KMS-11 (cell line): ENCODE measurements around the gene NSUN2.

ENCODE experiments used
- H2AFZ ChIP-seq: fragments of 200-600 bp; sonication (generic); 2 replicates; pipeline ENCODE4 v1.6.1; 2016; ENCODE audit warnings: antibody characterized with exemption, mixed run types, low read depth
- H3K27ac ChIP-seq: fragments of 200-600 bp; sonication (generic); 2 replicates; pipeline ENCODE4 v1.6.1; 2016; ENCODE audit warnings: mild to moderate bottlenecking, mixed run types
- H3K27me3 ChIP-seq: fragments of 200-600 bp; sonication (generic); 2 replicates; pipeline ENCODE4 v1.6.1; 2017; ENCODE audit warnings: mild to moderate bottlenecking, low read depth, mixed run types, moderate library complexity; ENCODE audit not compliant: insufficient read depth
- H3K36me3 ChIP-seq: fragments of 200-600 bp; sonication (generic); 2 replicates; pipeline ENCODE4 v1.6.1; 2017; ENCODE audit warnings: mild to moderate bottlenecking, mixed run types; ENCODE audit not compliant: insufficient read depth
- H3K4me1 ChIP-seq: fragments of 200-600 bp; sonication (generic); 2 replicates; pipeline ENCODE4 v1.6.1; 2016; ENCODE audit warnings: mild to moderate bottlenecking, low read depth, mixed run types; ENCODE audit not compliant: poor library complexity, severe bottlenecking
- H3K4me2 ChIP-seq: fragments of 200-600 bp; sonication (generic); 2 replicates; pipeline ENCODE4 v1.7.0; 2016; ENCODE audit warnings: mild to moderate bottlenecking, mixed run types
- H3K4me3 ChIP-seq: fragments of 200-600 bp; sonication (generic); IDR thresholded peaks from 2 replicates; pipeline ENCODE4 v1.6.1; 2017; ENCODE audit warnings: low read depth, low read length, mixed read lengths; ENCODE audit not compliant: insufficient read depth
- H3K79me2 ChIP-seq: fragments of 200-600 bp; sonication (generic); 2 replicates; pipeline ENCODE4 v1.6.1; 2016; ENCODE audit warnings: low read depth, mixed run types; ENCODE audit not compliant: insufficient read depth
- H3K9ac ChIP-seq: fragments of 200-600 bp; sonication (generic); 2 replicates; pipeline ENCODE4 v1.6.1; 2016; ENCODE audit warnings: mild to moderate bottlenecking, mixed run types
- H4K20me1 ChIP-seq: fragments of 200-600 bp; sonication (generic); 2 replicates; pipeline ENCODE4 v1.6.1; 2016; ENCODE audit warnings: mild to moderate bottlenecking, mixed run types; ENCODE audit not compliant: insufficient read depth
- CTCF ChIP-seq: fragments of 200-600 bp; sonication (generic); conservative IDR thresholded peaks from 2 replicates; pipeline ENCODE4 v1.6.1; 2017; ENCODE audit warnings: low read depth, mild to moderate bottlenecking, antibody characterized with exemption, low read length, moderate library complexity, mixed read lengths

Gene NSUN2

DNA sequence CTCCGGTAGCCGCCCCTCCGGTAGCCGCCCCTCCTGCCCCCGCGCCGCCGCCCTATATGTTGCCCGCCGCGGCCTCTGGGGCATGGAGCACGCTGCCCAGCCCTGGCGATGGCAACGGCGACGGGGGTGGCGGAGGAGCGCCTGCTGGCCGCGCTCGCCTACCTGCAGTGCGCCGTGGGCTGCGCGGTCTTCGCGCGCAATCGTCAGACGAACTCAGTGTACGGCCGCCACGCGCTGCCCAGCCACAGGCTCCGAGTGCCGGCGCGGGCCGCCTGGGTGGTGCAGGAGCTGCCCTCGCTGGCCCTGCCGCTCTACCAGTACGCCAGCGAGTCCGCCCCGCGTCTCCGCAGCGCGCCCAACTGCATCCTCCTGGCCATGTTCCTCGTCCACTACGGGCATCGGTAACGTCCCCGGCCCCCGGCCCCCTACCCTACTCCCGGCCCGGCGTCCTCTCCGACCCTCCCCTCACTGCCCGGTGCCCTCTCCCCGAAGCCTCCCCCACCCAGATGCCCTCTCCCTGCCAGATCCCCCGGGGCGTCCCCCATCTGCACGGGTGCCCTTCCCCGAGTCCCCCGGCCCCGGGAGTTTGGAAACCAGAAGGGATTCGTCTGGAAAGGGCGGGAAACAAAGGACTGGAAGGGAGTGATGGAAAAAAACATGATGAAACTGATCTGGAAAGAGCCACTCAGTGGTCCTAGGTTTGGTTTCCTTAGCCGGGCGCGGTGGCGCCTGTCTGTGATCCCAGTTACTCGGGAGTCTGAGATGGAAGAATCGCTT, 813 bp upstream of the NSUN2 start:
- H3K36me3 ChIP-seq = peaks cover 14% of the 10 kb centered on the region; the same call in 1 of the 2 replicates
- no peak for TF ChIP-seq CTCF
- peak overlapping the region; percentile 95 for H3K9ac ChIP-seq
- H3K4me3 ChIP-seq = no peak overlapping the region
- peak overlapping the region; percentile 89 for H2AFZ ChIP-seq
- peaks cover 5% of the 10 kb centered on the region; the same call in 1 of the 2 replicates for H4K20me1 ChIP-seq
- H3K4me1 ChIP-seq = peaks cover 32% of the 10 kb centered on the region
- H3K27me3 ChIP-seq = no peaks in the 10 kb centered on the region
- peak overlapping the region; percentile 66 for H3K4me2 ChIP-seq
- H3K27ac ChIP-seq = peak overlapping the region; percentile 93
- peaks cover 62% of the 10 kb centered on the region for H3K79me2 ChIP-seq

DNA sequence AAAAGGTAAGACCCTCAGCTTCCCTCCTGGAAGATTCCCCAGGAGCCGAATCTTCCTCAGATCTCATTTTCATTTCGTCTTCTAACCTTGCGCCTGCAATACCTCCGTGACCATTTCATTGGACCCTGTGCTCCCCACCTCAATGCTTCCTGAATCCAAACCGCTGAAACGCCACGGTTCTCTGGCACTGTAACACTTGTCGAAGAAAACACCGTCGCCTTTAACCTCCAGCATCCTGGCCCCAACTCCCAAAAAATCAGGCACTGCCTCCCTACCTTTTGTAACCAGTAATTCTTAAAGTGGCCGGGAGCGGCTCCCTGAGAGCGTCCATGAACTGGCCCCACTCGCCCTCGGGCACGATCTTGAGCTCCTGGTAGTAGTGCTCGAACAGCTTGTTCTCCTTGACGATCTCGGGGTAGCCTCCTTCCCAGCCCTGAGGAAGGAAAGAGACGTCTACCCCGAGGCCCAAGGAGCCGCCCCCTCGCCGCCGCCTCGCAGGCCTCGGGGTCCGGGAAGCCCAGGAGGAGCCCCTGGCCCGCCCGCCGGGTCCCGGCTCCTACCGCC, 438 bp downstream of the NSUN2 start:
- H4K20me1 ChIP-seq = peaks cover 5% of the 10 kb centered on the region; the same call in 1 of the 2 replicates
- peaks cover 74% of the 10 kb centered on the region for H3K79me2 ChIP-seq
- H3K4me3 ChIP-seq = no peak overlapping the region
- H3K36me3 ChIP-seq = peaks cover 17% of the 10 kb centered on the region; the same call in 1 of the 2 replicates
- H3K4me2 ChIP-seq = peak overlapping the region; percentile 66
- no peaks in the 10 kb centered on the region for H3K27me3 ChIP-seq
- no peak for TF ChIP-seq CTCF
- H3K4me1 ChIP-seq = peaks cover 32% of the 10 kb centered on the region
- H2AFZ ChIP-seq = peak overlapping the region; percentile 89
- H3K9ac ChIP-seq = peak overlapping the region; percentile 95
- peak overlapping the region; percentile 93 for H3K27ac ChIP-seq

GRCh38 chr5:6631441-6631840, 1.4 kb downstream of the NSUN2 start:
- H3K79me2 ChIP-seq = peaks cover 84% of the 10 kb centered on the region
- H2AFZ ChIP-seq = no peak overlapping the region
- H3K9ac ChIP-seq = no peak overlapping the region; the same call in 1 of the 2 replicates
- no peak overlapping the region for H3K4me3 ChIP-seq
- no peak for TF ChIP-seq CTCF
- H3K4me2 ChIP-seq = peak overlapping the region; percentile 66
- peaks cover 5% of the 10 kb centered on the region; the same call in 1 of the 2 replicates for H4K20me1 ChIP-seq
- peaks cover 31% of the 10 kb centered on the region for H3K4me1 ChIP-seq
- H3K27me3 ChIP-seq = no peaks in the 10 kb centered on the region
- peaks cover 20% of the 10 kb centered on the region; the same call in 1 of the 2 replicates for H3K36me3 ChIP-seq
- no peak overlapping the region for H3K27ac ChIP-seq

- peaks cover 5% of the 10 kb centered on the region for H4K20me1 ChIP-seq
- peaks cover 91% of the 10 kb centered on the region for H3K79me2 ChIP-seq
- H2AFZ ChIP-seq = no peak overlapping the region
- H3K4me2 ChIP-seq = no peak overlapping the region
- peaks cover 59% of the 10 kb centered on the region; the same call in 1 of the 2 replicates for H3K36me3 ChIP-seq
- no peak overlapping the region for H3K4me3 ChIP-seq
- H3K27me3 ChIP-seq = no peaks in the 10 kb centered on the region
- no peak for TF ChIP-seq CTCF
- H3K27ac ChIP-seq = no peak overlapping the region
- H3K9ac ChIP-seq = no peak overlapping the region
- peaks cover 9% of the 10 kb centered on the region for H3K4me1 ChIP-seq
These were observed 6.3 kb downstream of the NSUN2 start for GRCh38 chr5:6626508-6626907.
